OCI-LY7 (cell line): ENCODE measurements around the gene P3H1. TPM values are rescaled to one million over a fixed set of nuclear protein-coding genes. Genes with fewer than 3 reads are reported as not detected.
A peak's percentile ranks its signal among the peaks of the same experiment; 100 is the strongest.

ENCODE experiments used
- BruUV-seq: library from RNA; stranded (reverse); fragments of 400-500 nt; replicated peaks from 2 replicates; lab custom pipeline; 2021; lab: Mats Ljungman, UMichigan
- CTCF ChIA-PET: fragments of 300-600 bp; sonication (Branson Sonifier 250); formaldehyde crosslinking; loops from one replicate; lab custom pipeline; 2022; ENCODE audit warnings: antibody characterized with exemption; ENCODE audit not compliant: unreplicated experiment; lab: Charles Lee
- POLR2A ChIA-PET: fragments of 300-600 bp; sonication (Branson Sonifier 250); formaldehyde crosslinking; loops from one replicate; lab custom pipeline; 2022; ENCODE audit warnings: antibody characterized with exemption; lab: Charles Lee
- DNase-seq: peaks from one replicate; pipeline ENCODE4 v3.0.0-alpha.2; 2015; ENCODE audit warnings: low spot score
- H2AFZ ChIP-seq: fragments of 200-600 bp; sonication (generic), shearing (Covaris generic); 2 replicates; pipeline ENCODE4 v1.6.1; 2014; ENCODE audit warnings: mild to moderate bottlenecking, antibody characterized with exemption, low read length, moderate library complexity
- H3K27ac ChIP-seq: fragments of 200-600 bp; sonication (generic); 2 replicates; pipeline ENCODE4 v1.5.1; 2014; ENCODE audit warnings: mixed run types, low read depth, mild to moderate bottlenecking, moderate library complexity, low read length, inconsistent platforms; ENCODE audit not compliant: poor library complexity, severe bottlenecking
- H3K36me3 ChIP-seq: fragments of 200-600 bp; sonication (generic); 2 replicates; pipeline ENCODE4 v1.6.1; 2014; ENCODE audit warnings: mild to moderate bottlenecking, antibody characterized with exemption, low read length, moderate library complexity, mixed read lengths; ENCODE audit not compliant: insufficient read depth
- H3K4me1 ChIP-seq: fragments of 200-600 bp; sonication (generic); 2 replicates; pipeline ENCODE4 v1.5.1; 2014; ENCODE audit warnings: mild to moderate bottlenecking, low read length; ENCODE audit not compliant: insufficient read depth, poor library complexity, severe bottlenecking
- H3K4me2 ChIP-seq: fragments of 200-600 bp; sonication (generic); 2 replicates; pipeline ENCODE4 v1.6.1; 2014; ENCODE audit warnings: mild to moderate bottlenecking, low read length
- H3K4me3 ChIP-seq: fragments of 200-600 bp; sonication (generic); 2 replicates; pipeline ENCODE4 v1.5.1; 2014; ENCODE audit warnings: mild to moderate bottlenecking, low read depth, low read length; ENCODE audit not compliant: poor library complexity, severe bottlenecking
- H3K79me2 ChIP-seq: fragments of 200-600 bp; sonication (generic); 2 replicates; pipeline ENCODE4 v1.6.1; 2016; ENCODE audit warnings: low read depth, mild to moderate bottlenecking, low read length, moderate library complexity, mixed read lengths; ENCODE audit not compliant: insufficient read depth
- H3K9me2 ChIP-seq: fragments of 200-600 bp; sonication (generic); 2 replicates; pipeline ENCODE4 v1.6.1; 2016; ENCODE audit warnings: mild to moderate bottlenecking, low read length, mixed read lengths; ENCODE audit not compliant: insufficient read depth
- H3K9me3 ChIP-seq: fragments of 200-600 bp; sonication (generic); 2 replicates; pipeline ENCODE4 v1.6.1; 2014; ENCODE audit warnings: mild to moderate bottlenecking, mixed run types, low read length, mixed read lengths
- H4K20me1 ChIP-seq: fragments of 200-600 bp; sonication (generic); 2 replicates; pipeline ENCODE4 v1.6.1; 2014; ENCODE audit warnings: mild to moderate bottlenecking, antibody characterized with exemption, low read length, moderate library complexity, mixed read lengths; ENCODE audit not compliant: insufficient read depth
- EZH2phosphoT487 ChIP-seq: fragments of 200-600 bp; sonication (generic); IDR thresholded peaks from 2 replicates; pipeline ENCODE4 v1.6.1; 2018; ENCODE audit warnings: low read depth, borderline replicate concordance, mild to moderate bottlenecking, mixed run types, antibody characterized with exemption, low read length, moderate library complexity, mixed read lengths
- intact Hi-C: fragments of 100-400 bp; cut with micrococcal nuclease; formaldehyde crosslinking; loops from one replicate; pipeline ENCODE4 v1.10.0; 2022; ENCODE audit not compliant: unreplicated experiment
- total RNA-seq, 2 experiments: library from RNA; depleted of rRNA in 1 of 2; stranded (reverse); fragments of >200 nt in 1 of 2; shearing (Covaris generic) in 1 of 2; gene quantifications; 2 replicates each; pipeline ENCODE4 v1.2.3, GENCODE V29; 2014 to 2022
- TF ChIP-seq, protein P1 (sequence below): fragments of 200-600 bp; sonication (generic); conservative IDR thresholded peaks from 2 replicates; pipeline ENCODE4 v1.5.1; 2014; ENCODE audit warnings: mild to moderate bottlenecking, antibody characterized with exemption, low read length, moderate library complexity, mixed read lengths

P3H1 gene
- total RNA-seq, 2 experiments from 2014 or later, result 39.0 to 45.7 TPM

DNA sequence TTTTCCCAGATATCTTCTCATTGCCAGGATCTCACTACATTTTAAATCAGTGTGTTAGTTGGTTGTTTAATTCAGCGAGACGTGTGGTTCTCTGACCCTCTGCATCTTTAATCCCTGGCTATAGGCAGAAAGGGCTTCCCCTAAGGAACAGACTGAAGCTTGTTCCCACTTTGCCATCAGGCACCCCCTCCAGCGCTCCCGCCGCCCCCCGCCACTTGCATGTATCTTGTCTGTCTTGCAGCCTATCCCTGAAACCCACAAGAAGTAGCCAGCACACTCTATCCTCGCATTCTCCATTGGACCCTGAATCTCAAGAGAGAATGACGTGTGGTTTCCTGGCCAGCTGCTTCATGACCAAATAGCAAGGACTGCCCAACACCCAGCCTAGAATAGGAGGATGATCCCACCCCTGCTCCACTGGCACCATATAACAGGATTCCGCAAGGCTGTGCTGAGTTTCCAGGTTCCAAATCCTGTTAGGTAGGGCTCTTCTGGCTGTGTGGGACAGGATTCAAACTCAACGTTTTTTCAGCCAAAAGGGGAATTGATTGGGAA is 34.6 kb downstream of the P3H1 start:
- no peaks in the 10 kb centered on the region for H3K9me2 ChIP-seq
- H3K27ac ChIP-seq, result no peak overlapping the region
- no peaks in the 10 kb centered on the region for H3K9me3 ChIP-seq
- no peaks in the 10 kb centered on the region for H4K20me1 ChIP-seq
- BruUV-seq, result no TSS peak
- CTCF ChIA-PET, result interaction anchor here (0.5 kb wide), 1 partner anchor 1185 kb away, joined by 4 read pairs; no protein-coding TSS in a partner anchor
- no peak overlapping the region for H3K4me3 ChIP-seq
- H3K79me2 ChIP-seq, result no peaks in the 10 kb centered on the region
- intact Hi-C loops, result no loop called here
- POLR2A ChIA-PET, result interaction anchor here (0.5 kb wide), 1 partner anchor 9 kb away, joined by 3 read pairs; no protein-coding TSS in a partner anchor
- H3K4me2 ChIP-seq, result no peak overlapping the region
- no peak for DNase-seq
- H3K4me1 ChIP-seq, result peaks cover 7% of the 10 kb centered on the region
- TF ChIP-seq, protein P1, sequence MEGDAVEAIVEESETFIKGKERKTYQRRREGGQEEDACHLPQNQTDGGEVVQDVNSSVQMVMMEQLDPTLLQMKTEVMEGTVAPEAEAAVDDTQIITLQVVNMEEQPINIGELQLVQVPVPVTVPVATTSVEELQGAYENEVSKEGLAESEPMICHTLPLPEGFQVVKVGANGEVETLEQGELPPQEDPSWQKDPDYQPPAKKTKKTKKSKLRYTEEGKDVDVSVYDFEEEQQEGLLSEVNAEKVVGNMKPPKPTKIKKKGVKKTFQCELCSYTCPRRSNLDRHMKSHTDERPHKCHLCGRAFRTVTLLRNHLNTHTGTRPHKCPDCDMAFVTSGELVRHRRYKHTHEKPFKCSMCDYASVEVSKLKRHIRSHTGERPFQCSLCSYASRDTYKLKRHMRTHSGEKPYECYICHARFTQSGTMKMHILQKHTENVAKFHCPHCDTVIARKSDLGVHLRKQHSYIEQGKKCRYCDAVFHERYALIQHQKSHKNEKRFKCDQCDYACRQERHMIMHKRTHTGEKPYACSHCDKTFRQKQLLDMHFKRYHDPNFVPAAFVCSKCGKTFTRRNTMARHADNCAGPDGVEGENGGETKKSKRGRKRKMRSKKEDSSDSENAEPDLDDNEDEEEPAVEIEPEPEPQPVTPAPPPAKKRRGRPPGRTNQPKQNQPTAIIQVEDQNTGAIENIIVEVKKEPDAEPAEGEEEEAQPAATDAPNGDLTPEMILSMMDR, result no peak
- no peak for TF ChIP-seq EZH2phosphoT487
- H3K36me3 ChIP-seq, result no peaks in the 10 kb centered on the region
- no peak overlapping the region for H2AFZ ChIP-seq

DNA sequence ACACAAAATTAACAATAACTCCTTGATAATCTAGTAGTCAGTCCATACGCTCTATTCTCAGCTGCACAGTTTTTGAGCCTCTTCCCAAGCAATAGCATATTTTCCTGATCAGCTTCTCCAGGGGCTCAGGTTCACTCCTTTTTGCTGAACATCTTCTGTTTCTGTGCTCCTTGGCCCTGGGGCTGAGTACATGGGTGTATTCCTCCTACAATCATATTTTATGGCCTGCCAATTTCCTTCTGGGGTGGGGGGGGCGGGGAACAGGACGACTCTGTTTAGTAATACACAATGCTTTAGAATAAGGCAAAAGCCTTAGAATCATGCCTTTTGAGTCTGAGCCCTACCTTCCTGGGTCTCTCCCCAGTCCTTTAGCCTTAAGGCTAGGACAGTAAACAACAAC is 35.2 kb downstream of the P3H1 start:
- no TSS peak for BruUV-seq
- intact Hi-C loops, result no loop called here
- no peaks in the 10 kb centered on the region for H4K20me1 ChIP-seq
- H3K79me2 ChIP-seq, result no peaks in the 10 kb centered on the region
- POLR2A ChIA-PET, result interaction anchor here (0.5 kb wide), 1 partner anchor 9 kb away, joined by 3 read pairs; no protein-coding TSS in a partner anchor
- no peak overlapping the region for H3K27ac ChIP-seq
- peaks cover 1% of the 10 kb centered on the region for H3K4me1 ChIP-seq
- no peaks in the 10 kb centered on the region for H3K9me3 ChIP-seq
- no peak overlapping the region for H2AFZ ChIP-seq
- no peak for TF ChIP-seq EZH2phosphoT487
- TF ChIP-seq, protein P1, result no peak
- DNase-seq, result no peak
- no peaks in the 10 kb centered on the region for H3K9me2 ChIP-seq
- H3K4me2 ChIP-seq, result no peak overlapping the region
- H3K36me3 ChIP-seq, result no peaks in the 10 kb centered on the region
- no peak overlapping the region for H3K4me3 ChIP-seq
- CTCF ChIA-PET, result interaction anchor here (0.5 kb wide), 1 partner anchor 1185 kb away, joined by 4 read pairs; no protein-coding TSS in a partner anchor

DNA sequence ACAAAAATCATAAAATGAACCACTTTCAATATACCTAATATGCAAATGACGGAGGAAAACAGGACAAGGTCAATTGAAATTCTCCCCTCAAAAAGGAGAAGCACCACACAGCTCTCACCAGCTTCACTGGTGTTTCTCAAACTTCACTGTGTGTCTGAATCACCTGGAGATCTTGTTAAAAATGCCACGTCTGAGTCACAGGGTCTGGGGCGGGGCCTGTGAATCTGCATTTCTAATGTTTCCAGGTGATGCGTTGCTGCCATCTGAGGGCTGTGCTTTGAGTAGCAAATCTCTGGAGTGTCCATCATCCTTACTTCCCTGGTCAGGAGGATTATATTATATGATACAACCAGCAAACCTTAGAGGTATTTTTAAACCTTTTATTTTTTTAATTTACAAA is 35.8 kb downstream of the P3H1 start:
- H3K79me2 ChIP-seq, result no peaks in the 10 kb centered on the region
- no peak overlapping the region for H2AFZ ChIP-seq
- H3K36me3 ChIP-seq, result no peaks in the 10 kb centered on the region
- BruUV-seq, result no TSS peak
- TF ChIP-seq EZH2phosphoT487, result no peak
- TF ChIP-seq, protein P1, result peak; percentile 56
- H3K4me1 ChIP-seq, result no peaks in the 10 kb centered on the region
- H3K27ac ChIP-seq, result no peak overlapping the region
- no peaks in the 10 kb centered on the region for H3K9me2 ChIP-seq
- DNase-seq, result peak; percentile 30
- H3K4me2 ChIP-seq, result no peak overlapping the region
- no peaks in the 10 kb centered on the region for H4K20me1 ChIP-seq
- POLR2A ChIA-PET, result no interaction called here
- CTCF ChIA-PET, result no interaction called here
- intact Hi-C loops, result no loop called here
- no peak overlapping the region for H3K4me3 ChIP-seq
- H3K9me3 ChIP-seq, result no peaks in the 10 kb centered on the region
